HCT116 (cell line): ENCODE results near the gene TBXAS1. TPM values are rescaled to one million over a fixed set of nuclear protein-coding genes. Genes with fewer than 3 reads are reported as not detected.

ENCODE experiments used
- ATAC-seq: fragments of 200-7000 bp; cut with Tn5 transposase; 2 replicates; pipeline ENCODE4 v1.9.1; 2020; ENCODE audit warnings: mild to moderate bottlenecking, moderate library complexity
- BruUV-seq: library from RNA; stranded (reverse); fragments of 400-500 nt; replicated peaks from 2 replicates; lab custom pipeline; 2021; lab: Mats Ljungman, UMichigan
- CTCF ChIA-PET: fragments of 300-600 bp; sonication (Branson Sonifier 250); formaldehyde crosslinking; loops from one replicate; lab custom pipeline; 2021; ENCODE audit warnings: antibody characterized with exemption; lab: Charles Lee
- POLR2A ChIA-PET: fragments of 300-600, 350-600 bp; sonication (Branson Sonifier 250); formaldehyde crosslinking; loops from one replicate; lab custom pipeline; 2021; ENCODE audit warnings: antibody characterized with exemption; lab: Charles Lee
- RAD21 ChIA-PET, 2 experiments: fragments of 300-600 bp; sonication (Branson Sonifier 250); formaldehyde crosslinking; loops; one replicate each; lab custom pipeline; 2023; ENCODE audit warnings: low total read pairs in 2 of 2; ENCODE audit not compliant: uncharacterized antibody in 2 of 2, unreplicated experiment in 2 of 2, low non-redundant PET in 1 of 2; lab: Charles Lee
- DNase-seq: peaks from one replicate; pipeline ENCODE4 v3.0.0-alpha.2; 2010; ENCODE audit warnings: low read depth, low spot score
- H2AFZ ChIP-seq: fragments of 200-600 bp; shearing (Covaris generic), sonication (generic); 2 replicates; pipeline ENCODE4 v1.6.1; 2017; ENCODE audit warnings: low read depth, mixed run types, mixed read lengths, antibody characterized with exemption, low read length; ENCODE audit not compliant: poor library complexity, severe bottlenecking
- H3K27ac ChIP-seq: 2 replicates; pipeline ENCODE4 v1.5.1; 2012; ENCODE audit warnings: low read depth, low read length
- H3K27me3 ChIP-seq: fragments of 200-600 bp; sonication (generic); 2 replicates; pipeline ENCODE4 v1.6.1; 2016; ENCODE audit warnings: mixed run types, low read length, mixed read lengths; ENCODE audit not compliant: insufficient read depth
- H3K36me3 ChIP-seq, 2 experiments: fragments of 200-500 bp in 1 of 2; fragments of 200-600 bp in 1 of 2; sonication (Bioruptor generic) in 1 of 2; sonication (generic) in 1 of 2; 2 replicates each; pipeline versions ENCODE4 v1.5.1 to v1.6.1; 2014 to 2016; ENCODE audit warnings: low read length in 2 of 2, inconsistent platforms in 1 of 2, mixed read lengths in 1 of 2, mixed run types in 1 of 2; ENCODE audit not compliant: insufficient read depth in 2 of 2, control insufficient read depth in 1 of 2
- H3K4me1 ChIP-seq, 2 experiments: fragments of 200-600 bp in 1 of 2; sonication (generic) in 1 of 2; 2 replicates each; pipeline versions ENCODE4 v1.5.1 to v1.6.1; 2012 to 2017; ENCODE audit warnings: low read length in 2 of 2, inconsistent platforms in 1 of 2, mild to moderate bottlenecking in 1 of 2, mixed read lengths in 1 of 2, mixed run types in 1 of 2, moderate library complexity in 1 of 2; ENCODE audit not compliant: insufficient read depth in 2 of 2, control insufficient read depth in 1 of 2
- H3K4me2 ChIP-seq: fragments of 200-600 bp; sonication (generic); 2 replicates; pipeline ENCODE4 v1.6.1; 2017; ENCODE audit warnings: mixed run types, low read length, mixed read lengths
- H3K4me3 ChIP-seq, 2 experiments: fragments of 200-600 bp in 1 of 2; sonication (generic) in 1 of 2; replicated peaks in 1 of 2; 2 replicates each; pipeline ENCODE4 v1.5.1; 2011 to 2016; ENCODE audit warnings: low read length in 2 of 2, control low read depth in 1 of 2, low read depth in 1 of 2, mild to moderate bottlenecking in 1 of 2, mixed read lengths in 1 of 2, mixed run types in 1 of 2
- H3K79me2 ChIP-seq: fragments of 200-600 bp; sonication (generic); 2 replicates; pipeline ENCODE4 v1.6.1; 2017; ENCODE audit warnings: mild to moderate bottlenecking, mixed run types, low read length, moderate library complexity, mixed read lengths; ENCODE audit not compliant: insufficient read depth
- H3K9ac ChIP-seq: fragments of 200-600 bp; sonication (generic); 2 replicates; pipeline ENCODE4 v1.6.1; 2016; ENCODE audit warnings: low read length, mixed read lengths
- H3K9me2 ChIP-seq: fragments of 200-600 bp; sonication (generic), shearing (Covaris generic); 2 replicates; pipeline ENCODE4 v1.6.1; 2017; ENCODE audit warnings: mixed run types, mild to moderate bottlenecking, moderate library complexity; ENCODE audit not compliant: insufficient read depth
- H3K9me3 ChIP-seq, 2 experiments: fragments of 200-500 bp in 1 of 2; fragments of 200-600 bp in 1 of 2; sonication (Bioruptor generic) in 1 of 2; sonication (generic) in 1 of 2; 2 replicates each; pipeline ENCODE4 v1.6.1; 2014 to 2017; ENCODE audit warnings: low read length in 2 of 2, mixed read lengths in 2 of 2, inconsistent platforms in 1 of 2, low read depth in 1 of 2, mild to moderate bottlenecking in 1 of 2, mixed run types in 1 of 2, moderate library complexity in 1 of 2; ENCODE audit not compliant: control insufficient read depth in 1 of 2, insufficient read depth in 1 of 2
- H4K20me1 ChIP-seq: fragments of 200-600 bp; sonication (generic), shearing (Covaris generic); 2 replicates; pipeline ENCODE4 v1.6.1; 2017; ENCODE audit warnings: mixed run types, mild to moderate bottlenecking, moderate library complexity; ENCODE audit not compliant: insufficient read depth
- EGR1 ChIP-seq: IDR thresholded peaks from 2 replicates; pipeline ENCODE4 v1.6.1; 2012; ENCODE audit warnings: low read depth
- EZH2phosphoT487 ChIP-seq: fragments of 200-600 bp; IDR thresholded peaks from 2 replicates; pipeline ENCODE4 v1.6.1; 2018; ENCODE audit warnings: antibody characterized with exemption, borderline replicate concordance
- FOSL1 ChIP-seq: IDR thresholded peaks from 2 replicates; pipeline ENCODE4 v1.6.1; 2012; ENCODE audit warnings: low read depth
- POLR2AphosphoS5 ChIP-seq: IDR thresholded peaks from 2 replicates; pipeline ENCODE4 v1.6.1; 2011; ENCODE audit warnings: mild to moderate bottlenecking, low read depth, low read length, moderate library complexity
- SIN3A ChIP-seq: IDR thresholded peaks from 2 replicates; pipeline ENCODE4 v1.6.1; 2012; ENCODE audit warnings: low read depth
- SP1 ChIP-seq: IDR thresholded peaks from 2 replicates; pipeline ENCODE4 v1.6.1; 2012; ENCODE audit warnings: low read depth
- SRF ChIP-seq: IDR thresholded peaks from 2 replicates; pipeline ENCODE4 v1.6.1; 2012; ENCODE audit warnings: low read depth
- YY1 ChIP-seq: IDR thresholded peaks from 2 replicates; pipeline ENCODE4 v1.6.1; 2011; ENCODE audit warnings: low read length, low read depth, moderate library complexity, mild to moderate bottlenecking; ENCODE audit not compliant: insufficient replicate concordance; ENCODE audit errors: extremely low read depth
- ZBTB33 ChIP-seq: IDR thresholded peaks from 2 replicates; pipeline ENCODE4 v1.6.1; 2011; ENCODE audit warnings: mild to moderate bottlenecking, low read length, moderate library complexity; ENCODE audit not compliant: insufficient replicate concordance; ENCODE audit errors: extremely low read depth
- intact Hi-C: fragments of 100-400 bp; cut with micrococcal nuclease; formaldehyde crosslinking; loops from 2 replicates; pipeline ENCODE4 v1.10.0; 2022
- total RNA-seq: library from RNA; stranded (reverse); gene quantifications from one replicate; pipeline ENCODE4 v1.2.1, GENCODE V29; 2021; ENCODE audit not compliant: unreplicated experiment

The TBXAS1 gene
- total RNA-seq, 1 experiment from 2014 or later, result 1.4 TPM

- DNase-seq, result no peak
- H3K4me3 ChIP-seq, result no peak overlapping the region
- ATAC-seq, result no peak
- no peak for TF ChIP-seq SRF
- no peak for TF ChIP-seq YY1
- no peak for TF ChIP-seq ZBTB33
- TF ChIP-seq EZH2phosphoT487, result no peak
- TF ChIP-seq FOSL1, result no peak
- TF ChIP-seq EGR1, result no peak
- TF ChIP-seq POLR2AphosphoS5, result no peak
- TF ChIP-seq SIN3A, result no peak
- TF ChIP-seq SP1, result no peak
- TF ChIP-seq, all 23 proteins: peak for 0
- no peaks in the 10 kb centered on the region for H3K9me3 ChIP-seq
- no peaks in the 10 kb centered on the region for H3K36me3 ChIP-seq
- H3K4me1 ChIP-seq, result no peaks in the 10 kb centered on the region
- RAD21 ChIA-PET, result no interaction called here
- no TSS peak for BruUV-seq
- no peak overlapping the region for H2AFZ ChIP-seq
- H3K9me2 ChIP-seq, result no peaks in the 10 kb centered on the region
- H3K9ac ChIP-seq, result no peak overlapping the region
- no peaks in the 10 kb centered on the region for H3K27me3 ChIP-seq
- POLR2A ChIA-PET, result no interaction called here
- intact Hi-C loops, result no loop called here
- H3K27ac ChIP-seq, result no peak overlapping the region
- CTCF ChIA-PET, result no interaction called here
- H4K20me1 ChIP-seq, result no peaks in the 10 kb centered on the region
- no peak overlapping the region for H3K4me2 ChIP-seq
- no peaks in the 10 kb centered on the region for H3K79me2 ChIP-seq
These were observed 44.7 kb downstream of the TBXAS1 start for GRCh38 chr7:139873593-139874301.
